ENCODE data around the gene AQP7.

AQP7 gene

GRCh38 chr9:33434317-33435105 is 32.1 kb upstream of the AQP7 start:
- DNase-seq (ENCODE audit: low read depth) = no peak
- TF ChIP-seq, protein P1, sequence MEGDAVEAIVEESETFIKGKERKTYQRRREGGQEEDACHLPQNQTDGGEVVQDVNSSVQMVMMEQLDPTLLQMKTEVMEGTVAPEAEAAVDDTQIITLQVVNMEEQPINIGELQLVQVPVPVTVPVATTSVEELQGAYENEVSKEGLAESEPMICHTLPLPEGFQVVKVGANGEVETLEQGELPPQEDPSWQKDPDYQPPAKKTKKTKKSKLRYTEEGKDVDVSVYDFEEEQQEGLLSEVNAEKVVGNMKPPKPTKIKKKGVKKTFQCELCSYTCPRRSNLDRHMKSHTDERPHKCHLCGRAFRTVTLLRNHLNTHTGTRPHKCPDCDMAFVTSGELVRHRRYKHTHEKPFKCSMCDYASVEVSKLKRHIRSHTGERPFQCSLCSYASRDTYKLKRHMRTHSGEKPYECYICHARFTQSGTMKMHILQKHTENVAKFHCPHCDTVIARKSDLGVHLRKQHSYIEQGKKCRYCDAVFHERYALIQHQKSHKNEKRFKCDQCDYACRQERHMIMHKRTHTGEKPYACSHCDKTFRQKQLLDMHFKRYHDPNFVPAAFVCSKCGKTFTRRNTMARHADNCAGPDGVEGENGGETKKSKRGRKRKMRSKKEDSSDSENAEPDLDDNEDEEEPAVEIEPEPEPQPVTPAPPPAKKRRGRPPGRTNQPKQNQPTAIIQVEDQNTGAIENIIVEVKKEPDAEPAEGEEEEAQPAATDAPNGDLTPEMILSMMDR (conservative IDR thresholded peaks at IDR 0.05; ENCODE audit: low read depth, low read length) = no peak

GRCh38 chr9:33433871-33434270 is 31.5 kb upstream of the AQP7 start:
- TF ChIP-seq, protein P1 (conservative IDR thresholded peaks at IDR 0.05; ENCODE audit: low read depth, low read length) = no peak
- H3K4me3 ChIP-seq (ENCODE audit: low read depth, low read length) = no peak overlapping the region
- DNase-seq (ENCODE audit: low read depth) = no peak

More at GRCh38 chr9:33434317-33435105, 32.1 kb upstream of the AQP7 start:
- H3K4me3 ChIP-seq (ENCODE audit: low read depth, low read length) = no peak overlapping the region

DNA sequence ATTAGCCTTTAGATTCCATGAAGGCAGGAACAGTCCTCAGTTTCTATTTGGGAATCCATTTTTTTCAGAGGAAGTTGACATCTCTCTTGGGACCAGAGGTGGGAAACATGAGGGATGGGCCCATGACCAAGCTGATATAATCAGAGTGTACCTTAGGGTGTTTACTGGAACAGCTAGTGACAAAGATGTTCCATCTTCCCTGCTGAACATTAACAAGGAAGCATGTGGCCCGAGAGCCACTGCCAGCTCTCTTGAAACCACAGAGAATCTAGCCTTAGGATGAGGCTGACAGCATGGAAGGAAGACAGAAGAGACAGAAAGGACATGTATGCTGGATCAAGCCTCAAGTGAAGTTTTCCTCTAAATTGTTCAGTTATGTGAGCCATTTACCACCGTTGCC is 29.1 kb upstream of the AQP7 start:
- no peak overlapping the region for H3K4me3 ChIP-seq (ENCODE audit: low read depth, low read length)
- TF ChIP-seq, protein P1 (conservative IDR thresholded peaks at IDR 0.05; ENCODE audit: low read depth, low read length) = no peak
- no peak for DNase-seq (ENCODE audit: low read depth)

- no peak overlapping the region for H3K4me3 ChIP-seq (ENCODE audit: low read depth, low read length)
- no peak for DNase-seq (ENCODE audit: low read depth)
- TF ChIP-seq, protein P1 (conservative IDR thresholded peaks at IDR 0.05; ENCODE audit: low read depth, low read length) = no peak
These were observed 28.6 kb upstream of the AQP7 start for GRCh38 chr9:33430942-33431341.

DNA sequence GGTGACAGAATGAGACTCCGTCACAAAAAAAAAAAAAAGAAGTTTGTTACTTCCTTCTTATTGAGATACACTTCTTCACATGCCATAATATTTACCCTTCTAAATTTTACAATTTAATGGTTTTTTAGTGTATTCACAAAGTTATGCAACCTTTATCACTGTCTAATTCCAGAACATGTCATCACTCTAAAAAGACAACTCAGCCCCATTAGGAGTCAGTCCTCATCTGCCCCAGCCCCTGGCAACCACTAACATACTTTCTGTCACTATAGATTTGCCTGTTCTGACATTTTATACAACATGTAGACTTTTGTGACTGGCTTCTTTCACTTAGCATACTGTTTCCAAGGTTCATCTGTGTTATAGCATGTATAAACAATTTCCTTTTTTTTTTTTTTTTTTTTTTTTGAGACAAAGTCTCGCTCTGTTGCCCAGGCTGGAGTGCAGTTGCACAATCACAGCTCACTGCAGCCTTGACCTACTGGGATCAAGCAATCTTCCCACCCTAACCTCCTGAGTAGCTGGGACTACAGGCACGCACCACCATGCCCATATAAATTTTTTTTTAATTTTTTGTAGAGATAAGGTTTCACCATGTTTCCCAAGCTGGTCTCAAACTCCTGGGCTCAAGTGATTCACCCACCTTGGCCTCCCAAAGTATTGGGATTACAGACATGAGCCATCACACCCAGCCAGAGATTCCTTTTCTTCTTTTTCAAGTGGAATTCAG is 27.1 kb upstream of the AQP7 start:
- TF ChIP-seq, protein P1 (conservative IDR thresholded peaks at IDR 0.05; ENCODE audit: low read depth, low read length) = no peak
- H3K4me3 ChIP-seq (ENCODE audit: low read depth, low read length) = no peak overlapping the region
- DNase-seq (ENCODE audit: low read depth) = peak; percentile 35

- TF ChIP-seq, protein P1 (conservative IDR thresholded peaks at IDR 0.05; ENCODE audit: low read depth, low read length) = no peak
- DNase-seq (ENCODE audit: low read depth) = no peak
- H3K4me3 ChIP-seq (ENCODE audit: low read depth, low read length) = no peak overlapping the region
These were observed 24.5 kb upstream of the AQP7 start for GRCh38 chr9:33426843-33427293.
